ENCODE data around the gene OR51B6.
A peak's percentile ranks its signal among the peaks of the same experiment; 100 is the strongest.
"Not testable (repeated sequence)": the region's sequence is repeated elsewhere in the genome, so short reads cannot be mapped to it uniquely, and the experiment has no call there.

The OR51B6 gene

DNA sequence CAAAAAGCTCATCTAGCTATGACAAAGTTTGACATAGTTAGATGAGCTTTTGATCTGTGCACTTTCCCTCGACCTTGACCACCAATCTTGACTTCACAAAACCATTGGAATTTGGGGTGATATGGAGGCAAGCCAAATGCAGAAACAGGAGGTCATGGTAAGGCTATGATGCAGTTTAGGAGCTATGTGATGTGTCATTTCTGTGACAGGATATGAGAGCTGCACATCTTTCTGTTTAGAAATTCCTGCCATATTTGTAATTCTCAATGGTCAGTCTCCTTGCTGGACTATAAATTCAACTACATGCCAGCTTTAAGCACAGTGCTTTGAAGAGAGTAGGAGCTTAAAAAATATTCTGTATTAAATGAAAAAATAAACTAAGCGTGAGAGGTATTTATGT lies 12.9 kb downstream of the OR51B6 start:
- no peak for DNase-seq (ENCODE audit: low read depth in 2 of 2)

DNA sequence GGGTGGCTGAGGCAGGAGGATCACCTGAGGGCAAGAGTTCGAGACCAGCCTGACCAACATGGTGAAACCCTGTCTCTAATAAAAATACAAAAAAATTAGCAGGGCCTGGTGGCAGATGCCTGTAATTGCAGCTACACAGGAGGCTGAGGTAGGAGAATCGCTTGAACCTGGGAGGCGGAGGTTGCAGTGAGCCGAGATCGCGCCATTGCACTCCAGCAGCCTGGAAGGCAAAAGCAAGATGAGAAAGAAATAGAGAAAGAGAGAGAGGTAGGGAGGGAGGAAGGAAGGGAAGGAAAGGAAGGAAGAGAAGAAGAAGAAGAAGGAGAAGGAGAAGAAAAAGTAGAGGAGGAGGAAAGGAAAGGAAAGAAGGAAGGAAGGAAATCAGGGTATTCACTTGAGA lies 15.1 kb downstream of the OR51B6 start:
- DNase-seq (ENCODE audit: low read depth in 2 of 2): not testable (repeated sequence)

DNA sequence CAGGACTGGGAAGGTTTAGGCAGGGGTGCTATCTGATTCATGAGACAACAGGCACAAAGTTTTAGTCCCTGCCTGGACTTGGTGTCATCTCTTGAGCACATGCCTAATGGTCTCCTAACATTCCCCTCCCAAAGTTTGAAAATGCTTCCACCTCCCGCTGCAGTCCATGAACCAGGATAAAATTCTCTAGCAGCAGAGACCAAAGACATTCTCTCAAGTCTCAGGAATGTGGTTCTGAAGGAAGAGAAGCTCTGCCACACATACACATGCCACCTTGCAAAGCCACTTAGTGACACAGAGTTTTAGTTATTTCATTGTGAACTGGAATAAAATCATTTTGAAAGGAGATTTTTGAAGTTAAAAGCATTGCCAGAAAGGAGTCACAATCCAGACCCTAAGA lies 15.5 kb downstream of the OR51B6 start:
- DNase-seq (ENCODE audit: low read depth in 2 of 2): no peak

DNA sequence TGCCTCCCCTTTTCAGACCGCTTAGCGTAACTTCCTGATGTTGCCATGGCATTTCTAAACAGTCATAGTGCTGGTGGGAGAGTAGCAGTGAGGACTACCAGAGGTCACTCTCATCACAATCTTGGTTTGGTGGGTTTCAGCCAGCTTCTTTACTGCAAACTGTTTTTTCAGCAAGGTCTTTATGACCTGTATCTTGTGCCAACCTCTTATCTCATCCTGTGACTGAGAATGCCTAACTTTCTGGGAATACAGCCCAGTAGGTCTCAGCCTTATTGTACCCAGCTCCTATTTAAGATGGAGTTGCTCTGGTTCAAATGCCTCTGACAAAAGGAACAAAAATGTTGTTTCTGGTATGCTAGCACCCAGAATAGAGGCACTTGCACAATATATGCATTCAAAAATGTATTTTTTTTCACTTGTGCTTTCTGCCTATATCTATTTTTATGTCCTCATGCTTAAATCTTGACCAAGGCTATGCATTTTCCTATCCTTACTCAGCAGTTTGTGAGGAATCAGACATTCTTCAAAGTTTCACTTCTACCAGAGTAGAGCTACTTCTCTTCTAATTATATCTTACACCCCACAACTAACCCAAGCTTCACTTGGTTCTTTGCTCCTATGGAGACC lies 16.3 kb downstream of the OR51B6 start:
- no peak for DNase-seq (ENCODE audit: low read depth in 2 of 2)

DNA sequence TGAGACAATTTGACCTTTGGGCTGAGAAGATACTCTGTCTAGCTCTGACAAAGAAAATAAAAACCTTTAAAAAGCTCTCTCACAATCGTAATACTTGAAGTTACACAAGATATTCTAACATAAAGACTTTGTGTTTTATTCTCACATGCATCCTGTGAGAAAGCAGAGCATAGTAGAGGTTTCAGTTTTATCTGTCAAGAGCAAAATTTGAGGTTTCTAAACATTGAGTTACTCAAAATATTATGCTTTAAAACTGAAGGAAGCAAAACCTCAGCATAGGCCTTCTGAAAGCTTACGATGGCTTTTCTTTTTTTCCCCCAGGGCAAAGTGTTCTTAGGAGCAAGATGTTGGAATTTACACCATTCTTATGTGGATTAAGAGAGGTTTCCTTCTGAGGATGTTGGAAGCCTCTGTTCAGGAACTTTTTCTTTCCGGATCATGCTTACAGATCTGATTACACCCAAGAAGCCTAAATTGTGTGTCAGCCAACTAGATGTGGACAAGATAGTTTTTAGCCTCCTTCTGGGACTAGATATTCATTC lies 17.3 kb downstream of the OR51B6 start:
- DNase-seq (ENCODE audit: low read depth in 2 of 2): no peak

DNA sequence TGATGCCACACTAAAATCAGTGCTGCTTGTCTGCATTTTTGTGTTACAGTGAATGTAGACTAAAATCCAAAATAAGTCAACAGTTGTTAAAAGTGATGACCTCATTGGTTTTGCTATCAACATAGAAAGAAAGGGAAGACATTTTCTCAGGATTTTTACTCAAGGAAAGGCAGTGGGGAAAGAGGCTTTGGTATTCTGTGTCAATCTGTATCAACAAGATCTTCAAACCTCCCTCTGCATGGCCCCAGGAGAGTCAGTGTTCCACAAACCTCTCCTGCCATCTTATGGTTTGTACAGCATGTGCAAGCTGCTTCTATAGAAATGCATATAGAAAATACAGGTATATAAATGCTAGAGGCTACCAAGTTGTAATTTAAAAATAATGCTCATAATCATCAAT lies 18.5 kb downstream of the OR51B6 start:
- no peak for DNase-seq (ENCODE audit: low read depth in 2 of 2)

DNA sequence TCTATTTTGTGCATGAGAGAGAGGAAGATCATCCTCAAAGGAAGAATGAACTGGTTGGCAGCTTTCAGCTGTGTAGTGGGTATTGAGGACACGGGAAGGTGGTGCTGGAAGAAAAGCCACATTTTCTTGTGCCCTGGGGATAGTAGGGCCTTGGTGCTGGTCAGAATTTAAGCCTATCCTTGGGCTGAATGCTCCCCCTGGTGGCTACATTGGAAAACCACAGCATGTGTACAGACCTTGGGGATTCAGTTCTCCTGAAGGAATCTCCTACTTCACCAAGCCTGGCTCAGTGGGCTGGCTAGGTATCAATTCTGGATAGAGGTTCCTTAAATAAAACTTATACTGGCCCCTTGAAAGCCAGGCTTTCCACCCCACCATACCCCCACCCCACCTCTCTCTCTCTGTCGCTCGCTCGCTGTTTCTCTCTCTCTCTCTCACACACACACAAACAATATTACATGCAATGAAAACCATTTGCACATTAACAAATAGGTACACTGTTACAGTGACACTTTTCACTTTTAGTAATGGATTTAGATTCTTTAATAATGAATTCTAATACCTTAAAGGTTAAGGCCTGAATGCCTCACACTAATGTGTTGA lies 29.5 kb downstream of the OR51B6 start:
- peak in 1 of 2 experiments; percentile 17 for DNase-seq (ENCODE audit: low read depth in 2 of 2)

DNA sequence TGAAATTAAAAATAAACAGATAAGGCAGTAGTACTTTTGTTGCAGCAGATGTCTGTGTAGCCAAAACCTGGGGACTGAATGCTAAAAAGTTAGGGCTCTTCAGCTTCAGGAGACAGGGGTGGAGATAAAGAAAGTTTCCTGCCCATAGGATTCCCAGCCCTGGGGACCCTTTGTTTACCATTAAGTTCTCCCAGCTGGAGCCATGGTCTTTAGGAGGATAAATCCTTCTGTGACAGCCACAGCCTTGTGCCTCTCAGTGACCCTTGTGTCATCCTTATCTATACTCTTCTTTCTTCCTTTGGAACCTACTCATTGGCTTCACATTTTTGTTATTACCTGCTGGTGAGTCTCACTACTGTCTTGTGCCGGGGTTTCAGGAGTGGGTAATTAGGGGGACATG lies 32.3 kb downstream of the OR51B6 start, which contains the start of gene OR51M1:
Gene OR51M1, plus strand, starts transcription at position 237 of the 400 bp plus-strand sequence. CDS start 5,587 bp downstream, outside the sequence.
- no peak for DNase-seq (ENCODE audit: low read depth in 2 of 2)

DNA sequence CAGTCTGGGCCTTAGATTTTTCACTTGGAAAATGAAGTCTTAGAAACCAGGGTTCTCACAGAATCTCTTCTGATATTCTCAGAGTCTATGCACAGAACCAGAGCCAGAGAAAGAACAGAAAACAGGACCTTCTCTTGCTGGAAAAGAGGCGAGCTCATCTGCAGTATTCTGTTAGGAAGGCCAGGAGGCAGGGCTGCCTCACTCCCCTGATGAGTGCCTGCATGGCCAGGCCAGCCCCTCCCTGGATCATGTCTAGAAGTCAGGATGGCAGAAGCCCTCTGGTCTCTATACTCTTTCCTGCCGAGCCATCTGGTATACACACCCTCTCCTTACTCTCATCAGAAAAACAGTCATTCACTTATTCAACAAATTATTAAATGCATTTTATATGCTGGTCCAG lies 33.0 kb downstream of the OR51B6 start:
- no peak for DNase-seq (ENCODE audit: low read depth in 2 of 2)

DNA sequence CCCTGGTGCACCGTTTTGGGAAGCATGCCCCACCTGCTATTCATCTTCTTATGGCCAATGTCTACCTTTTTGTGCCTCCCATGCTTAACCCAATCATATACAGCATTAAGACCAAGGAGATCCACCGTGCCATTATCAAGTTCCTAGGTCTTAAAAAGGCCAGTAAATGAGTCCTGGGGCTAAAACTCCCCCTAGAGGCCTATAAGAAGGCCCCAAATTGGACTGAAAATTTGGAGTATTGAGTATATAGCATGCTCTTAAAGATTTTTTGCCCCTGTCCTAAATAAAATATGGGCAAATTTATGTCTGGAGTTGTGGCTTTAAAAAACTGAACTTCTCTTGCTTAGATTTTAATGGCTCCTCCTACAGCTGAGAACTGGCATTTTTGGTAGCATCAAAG lies 38.9 kb downstream of the OR51B6 start:
- DNase-seq (ENCODE audit: low read depth in 2 of 2): no peak

DNA sequence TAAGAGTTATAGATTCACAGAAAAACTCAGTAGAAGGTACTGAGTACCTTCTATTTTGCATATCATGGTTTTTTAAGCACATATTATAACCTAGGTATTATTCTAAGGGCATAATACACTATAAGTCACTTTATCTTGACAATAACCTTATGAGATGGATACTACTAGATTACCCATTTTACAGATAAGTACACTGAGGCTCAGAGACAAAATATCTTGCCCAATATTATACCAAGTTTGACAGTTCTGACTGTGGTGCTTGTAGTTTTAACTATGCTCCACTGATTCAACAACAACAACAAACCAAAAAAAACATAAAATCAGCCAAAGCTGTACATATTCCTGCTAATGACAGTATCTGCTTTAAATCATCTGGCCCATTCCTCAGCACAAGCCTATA lies 42.8 kb downstream of the OR51B6 start:
- DNase-seq (ENCODE audit: low read depth in 2 of 2): no peak

DNA sequence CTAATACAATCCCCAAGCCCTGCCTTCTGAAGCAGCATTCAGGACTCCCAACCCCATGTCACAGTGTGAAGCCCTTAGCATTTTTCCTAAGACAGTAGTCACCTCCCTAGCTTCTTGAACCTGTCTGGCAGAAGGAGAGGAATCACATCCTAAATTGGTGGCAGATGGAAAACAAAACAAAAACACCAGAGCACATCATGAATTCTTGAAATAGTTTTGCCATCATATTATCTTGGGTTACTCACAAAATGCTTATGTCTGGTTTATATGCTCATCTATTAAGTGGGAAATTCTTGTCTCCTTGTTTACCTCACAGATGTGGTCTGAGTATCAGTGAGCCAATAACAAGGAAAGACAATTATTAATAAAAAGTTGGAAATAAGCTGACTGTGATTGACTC lies 47.6 kb downstream of the OR51B6 start:
- DNase-seq (ENCODE audit: low read depth in 2 of 2): no peak

Measured in stimulated activated CD4-positive, alpha-beta T cell treated with anti-CD3 and anti-CD28 coated beads, Interleukin-12 subunit alpha, Interleukin-12 subunit beta, amount 100 ng/mL, for 24 hours (primary cell).